Measurements from ENCODE around the gene SLC38A9. TPM values are rescaled to one million over a fixed set of nuclear protein-coding genes. Genes with fewer than 3 reads are reported as not detected.

SLC38A9 gene
- total and polyA plus RNA-seq, 11 donors, result 3.9 to 13.5 (median 6.9) TPM

DNA sequence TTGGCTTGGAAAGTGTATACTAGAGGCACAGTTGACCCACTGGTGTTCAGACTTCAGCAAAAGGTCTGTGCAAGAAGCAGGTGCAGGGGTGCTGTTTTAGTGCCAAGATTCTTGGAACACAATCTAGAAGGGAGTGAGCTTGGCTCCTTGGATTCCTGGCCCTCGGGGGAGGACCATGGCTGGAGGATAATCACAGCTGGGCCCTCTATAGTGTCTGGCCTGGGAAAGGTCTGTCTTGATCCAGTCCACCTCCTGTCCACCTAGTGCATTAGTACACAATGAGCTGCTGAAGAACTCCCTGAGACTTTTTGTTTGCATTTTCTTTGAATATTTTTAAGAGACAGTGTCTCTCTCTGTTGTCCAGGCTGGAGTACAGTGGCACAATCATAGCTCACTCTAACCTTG is 126.9 kb downstream of the SLC38A9 start:
- Histone ChIP-seq H3K4me1 (peaks cover 2 to 36% (median 17%) of the 10 kb centered on the region in 12 donors), H3K27ac (peak overlapping the region in 11 of 12 donors; percentile 26 to 78 (median 56)), H3K9me3 (no peaks in the 10 kb centered on the region), H3K27me3 (no peaks in the 10 kb centered on the region), H3K36me3 (no peaks in the 10 kb centered on the region), H3K4me3 (no peak overlapping the region)
- intact Hi-C loops (cut with DNase I), result no loop called here
- DNase-seq (no peak), ATAC-seq (peak in 2 of 4 donors; percentile 41 to 52)
- WGBS, 4 donors, result 19 to 50% (median 35%) methylated on average over 1 of the region's 1 CpG
- TF ChIP-seq POLR2A (IDR thresholded peaks at IDR 0.05), result no peak
- TF ChIP-seq, protein P1, sequence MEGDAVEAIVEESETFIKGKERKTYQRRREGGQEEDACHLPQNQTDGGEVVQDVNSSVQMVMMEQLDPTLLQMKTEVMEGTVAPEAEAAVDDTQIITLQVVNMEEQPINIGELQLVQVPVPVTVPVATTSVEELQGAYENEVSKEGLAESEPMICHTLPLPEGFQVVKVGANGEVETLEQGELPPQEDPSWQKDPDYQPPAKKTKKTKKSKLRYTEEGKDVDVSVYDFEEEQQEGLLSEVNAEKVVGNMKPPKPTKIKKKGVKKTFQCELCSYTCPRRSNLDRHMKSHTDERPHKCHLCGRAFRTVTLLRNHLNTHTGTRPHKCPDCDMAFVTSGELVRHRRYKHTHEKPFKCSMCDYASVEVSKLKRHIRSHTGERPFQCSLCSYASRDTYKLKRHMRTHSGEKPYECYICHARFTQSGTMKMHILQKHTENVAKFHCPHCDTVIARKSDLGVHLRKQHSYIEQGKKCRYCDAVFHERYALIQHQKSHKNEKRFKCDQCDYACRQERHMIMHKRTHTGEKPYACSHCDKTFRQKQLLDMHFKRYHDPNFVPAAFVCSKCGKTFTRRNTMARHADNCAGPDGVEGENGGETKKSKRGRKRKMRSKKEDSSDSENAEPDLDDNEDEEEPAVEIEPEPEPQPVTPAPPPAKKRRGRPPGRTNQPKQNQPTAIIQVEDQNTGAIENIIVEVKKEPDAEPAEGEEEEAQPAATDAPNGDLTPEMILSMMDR (IDR thresholded peaks at IDR 0.05), result no peak

DNA sequence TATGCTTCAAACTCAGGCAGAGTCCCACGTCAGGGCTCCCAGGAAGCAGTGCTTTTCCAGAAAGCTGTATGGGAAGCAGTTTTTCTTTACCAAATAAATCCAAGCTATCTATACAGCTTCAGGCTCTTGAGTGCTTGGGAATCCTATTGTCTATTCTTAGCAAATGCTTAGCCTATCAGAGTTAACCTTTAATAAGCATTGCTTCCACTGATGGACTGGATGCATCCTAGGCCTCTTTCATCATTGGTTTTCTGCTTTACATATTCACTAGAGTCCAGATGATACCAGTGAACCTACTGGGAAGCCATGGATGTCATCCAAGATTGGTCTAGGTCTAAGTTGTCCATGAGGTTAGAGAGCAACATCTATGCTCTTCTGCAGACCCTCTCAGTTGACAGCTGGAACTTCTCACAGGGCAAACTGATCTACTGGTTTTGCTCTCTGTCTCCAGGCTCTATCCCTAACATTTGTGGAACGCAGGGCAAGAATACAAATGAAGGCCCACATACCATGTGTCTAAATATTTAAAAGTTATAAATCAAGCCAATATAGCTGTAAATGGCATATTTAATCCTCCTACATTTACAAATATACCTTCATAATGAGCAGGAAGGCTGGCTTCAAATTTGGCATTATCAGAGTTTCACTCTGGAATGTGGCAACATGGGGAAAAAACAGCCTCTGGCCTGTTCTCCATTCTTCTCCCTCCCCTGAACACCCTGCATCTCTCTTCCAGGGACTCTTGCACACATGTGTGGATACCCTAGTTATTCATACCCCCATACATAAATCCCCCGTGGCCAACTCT is 127.5 kb downstream of the SLC38A9 start:
- intact Hi-C loops (cut with DNase I), result no loop called here
- DNase-seq (no peak), ATAC-seq (peak; percentile 65 to 82 (median 78))
- H3K36me3 ChIP-seq, result no peaks in the 10 kb centered on the region
- TF ChIP-seq, protein P1 (IDR thresholded peaks at IDR 0.05), result no peak
- no peak for TF ChIP-seq POLR2A (IDR thresholded peaks at IDR 0.05)
- peaks cover 2 to 37% (median 18%) of the 10 kb centered on the region in 12 donors for H3K4me1 ChIP-seq
- H3K9me3 ChIP-seq, result no peaks in the 10 kb centered on the region
- H3K27me3 ChIP-seq, result no peaks in the 10 kb centered on the region
- WGBS, 4 donors, result 43 to 72% (median 55%) methylated on average over 3 of the region's 3 CpGs
- H3K4me3 ChIP-seq, result no peak overlapping the region
- H3K27ac ChIP-seq, result peak overlapping the region; percentile 24 to 78 (median 54)

DNA sequence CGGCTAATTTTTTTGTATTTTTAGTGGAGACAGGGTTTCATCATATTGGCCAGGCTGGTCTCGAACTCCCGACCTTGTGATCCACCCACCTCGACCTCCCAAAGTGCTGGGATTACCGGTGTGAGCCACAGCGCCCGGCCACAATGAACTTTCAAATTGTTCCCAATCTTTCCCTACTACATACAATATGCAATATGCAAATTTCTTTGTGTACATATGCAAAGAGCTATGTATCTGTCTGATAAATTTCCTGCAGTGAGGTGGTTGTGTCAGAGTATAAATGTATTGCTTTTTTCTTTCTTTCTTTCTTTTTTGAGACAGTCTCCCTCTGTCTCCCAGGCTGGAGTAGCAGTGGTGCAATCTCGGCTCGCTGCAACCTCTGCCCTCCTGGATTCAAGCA is 128.5 kb downstream of the SLC38A9 start:
- intact Hi-C loops (cut with DNase I), result no loop called here
- Histone ChIP-seq H3K36me3 (no peaks in the 10 kb centered on the region), H3K27ac (peak overlapping the region in 7 of 12 donors; percentile 26 to 78 (median 56)), H3K27me3 (no peaks in the 10 kb centered on the region), H3K9me3 (no peaks in the 10 kb centered on the region), H3K4me1 (peaks cover 2 to 47% (median 27%) of the 10 kb centered on the region in 12 donors), H3K4me3 (no peak overlapping the region)
- ATAC-seq, result no peak
- TF ChIP-seq POLR2A (IDR thresholded peaks at IDR 0.05), result no peak
- TF ChIP-seq, protein P1 (IDR thresholded peaks at IDR 0.05), result no peak
- 89 to 98% (median 97%) methylated on average over 9 of the region's 9 CpGs for WGBS, 4 donors
- no peak for DNase-seq

DNA sequence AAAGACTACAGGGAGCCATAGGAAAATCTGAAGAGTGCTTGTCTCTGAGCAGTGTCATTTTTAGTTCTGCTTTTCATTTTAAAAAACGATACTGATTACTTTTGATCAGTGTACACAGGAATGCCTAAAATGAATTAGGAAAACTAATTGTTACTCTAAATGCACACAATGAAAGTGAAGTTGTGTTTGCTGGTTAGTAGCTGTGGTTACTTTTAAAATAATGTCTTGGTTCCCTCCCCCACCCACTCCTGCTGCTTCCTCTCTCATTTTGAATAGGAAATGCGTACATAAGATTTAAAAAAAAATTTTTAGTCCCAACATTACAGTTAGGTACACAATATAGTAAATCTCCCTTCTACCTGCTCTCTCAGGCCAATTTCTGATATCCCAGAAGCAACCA is 129.9 kb downstream of the SLC38A9 start:
- 22 to 33% (median 28%) methylated on average over 2 of the region's 2 CpGs for WGBS, 4 donors

More for the DNA sequence above, 129.9 kb downstream of the SLC38A9 start:
- ATAC-seq (peak in 1 of 4 donors; percentile 31), DNase-seq (no peak)
- H3K27me3 ChIP-seq, result no peaks in the 10 kb centered on the region
- no peaks in the 10 kb centered on the region for H3K9me3 ChIP-seq
- peak overlapping the region in 9 of 12 donors; percentile 4 to 56 (median 33) for H3K27ac ChIP-seq
- TF ChIP-seq, protein P1 (IDR thresholded peaks at IDR 0.05), result no peak
- no peak for TF ChIP-seq POLR2A (IDR thresholded peaks at IDR 0.05)
- peaks cover 8 to 61% (median 41%) of the 10 kb centered on the region in 12 donors for H3K4me1 ChIP-seq
- intact Hi-C loops (cut with DNase I), result no loop called here
- H3K36me3 ChIP-seq, result no peaks in the 10 kb centered on the region
- H3K4me3 ChIP-seq, result no peak overlapping the region

Data from heart left ventricle (tissue), 16 donors.